NCI-H2196 treated with DMSO at 0.1 percent for 48 hours (cell line): ENCODE results near the gene TSHB.

Source experiments
- DNase-seq: peaks from one replicate; lab custom pipeline; 2025; ENCODE audit not compliant: unreplicated experiment; lab: John Stamatoyannopoulos, UW

Gene TSHB

DNA sequence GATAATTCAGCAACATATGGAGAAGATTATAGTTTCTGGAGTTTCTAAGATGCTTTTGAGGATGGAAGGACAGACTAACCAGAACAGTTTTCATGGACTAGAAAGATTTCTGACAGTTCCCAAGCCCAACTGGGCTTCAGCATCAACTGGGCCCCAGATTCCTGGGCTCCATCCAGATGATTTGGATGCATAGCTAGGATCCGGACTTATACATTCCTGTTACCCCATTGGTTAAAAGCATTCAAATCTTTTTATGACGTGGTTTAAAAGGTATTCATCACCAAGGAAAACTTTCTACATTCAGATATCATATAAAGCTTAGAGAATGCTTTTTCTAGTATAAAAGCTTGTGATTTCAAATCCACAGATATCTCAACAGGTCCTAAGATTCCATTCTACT is 29.7 kb downstream of the TSHB start:
- DNase-seq, result no peak

GRCh38 chr1:115060501-115060900 is 30.9 kb downstream of the TSHB start:
- no peak for DNase-seq

- DNase-seq, result no peak
Measured at GRCh38 chr1:115062542-115063004, 32.9 kb downstream of the TSHB start.

- no peak for DNase-seq
Measured at GRCh38 chr1:115063228-115063901, 33.7 kb downstream of the TSHB start.

DNA sequence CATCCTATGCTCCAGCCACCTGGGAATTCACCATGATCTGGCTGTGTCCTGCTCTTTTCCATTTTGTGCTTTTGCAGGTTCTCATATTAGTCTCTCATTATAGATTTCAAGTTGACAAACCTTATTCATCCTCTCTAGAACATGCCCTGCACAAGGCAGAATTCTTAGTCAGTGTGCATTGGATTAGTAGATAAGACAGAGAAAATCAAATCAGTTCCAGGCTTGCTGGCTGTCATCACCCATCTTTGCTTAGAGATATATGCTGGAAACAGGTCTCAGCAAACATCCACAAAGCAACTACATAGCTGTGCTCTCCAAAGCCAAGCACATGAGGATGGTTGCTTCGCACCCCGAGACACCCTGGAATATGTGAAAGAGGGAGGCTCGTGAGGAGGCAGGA is 34.8 kb downstream of the TSHB start:
- DNase-seq, result no peak

DNA sequence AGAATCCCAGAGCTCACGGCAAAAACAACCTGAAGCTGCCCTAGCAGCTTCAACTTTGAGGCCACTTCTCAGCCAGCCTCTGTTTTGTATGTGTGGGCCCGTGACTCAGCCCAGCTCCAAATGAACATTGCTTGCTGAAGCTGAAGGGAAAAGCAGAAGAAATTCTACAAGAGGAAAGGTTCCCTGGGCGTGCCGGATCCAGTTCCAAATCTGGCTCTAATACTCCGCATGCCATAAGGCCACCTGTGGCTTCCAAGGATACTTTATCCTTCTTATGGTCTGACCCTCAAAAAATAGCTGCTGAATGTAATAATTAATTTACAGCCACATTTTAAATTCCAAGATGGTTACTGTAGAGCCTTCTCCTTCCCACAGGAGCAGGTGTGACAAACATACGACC is 35.4 kb downstream of the TSHB start:
- DNase-seq, result no peak

DNA sequence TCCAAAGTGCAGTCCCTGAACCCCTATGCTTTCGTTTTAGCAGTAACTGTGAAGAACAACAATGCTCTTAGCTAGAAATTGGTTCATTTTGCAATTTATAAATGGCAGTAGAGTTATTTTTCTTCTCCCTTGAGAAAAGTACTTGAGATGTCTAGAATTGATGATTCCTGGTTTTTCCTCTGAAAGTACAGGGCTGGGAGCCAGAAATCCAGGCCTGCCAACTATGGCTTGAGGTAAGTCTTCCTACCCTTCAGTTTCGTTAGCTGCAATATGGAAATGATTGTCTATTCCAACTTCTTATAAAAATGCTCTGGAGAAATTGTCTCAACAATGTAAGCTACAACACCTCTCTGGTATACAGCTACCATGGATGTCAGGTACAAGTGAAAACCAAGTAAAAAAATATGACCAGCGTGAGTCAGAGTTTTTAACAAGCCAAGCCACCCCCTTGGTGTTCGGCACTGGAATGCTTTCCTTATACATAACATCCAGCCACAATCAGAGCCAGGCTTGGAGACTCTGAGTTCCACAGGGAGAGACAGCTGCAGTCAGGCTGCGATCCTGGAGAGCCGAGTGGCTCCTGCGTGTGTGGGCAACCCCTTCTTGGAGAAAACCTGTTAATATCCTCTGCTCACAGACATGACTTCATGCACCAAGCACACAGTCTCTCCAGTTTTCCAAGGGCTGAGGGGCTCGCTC is 37.7 kb downstream of the TSHB start:
- DNase-seq, result no peak

GRCh38 chr1:115068826-115069585 is 39.4 kb downstream of the TSHB start:
- DNase-seq, result no peak

DNA sequence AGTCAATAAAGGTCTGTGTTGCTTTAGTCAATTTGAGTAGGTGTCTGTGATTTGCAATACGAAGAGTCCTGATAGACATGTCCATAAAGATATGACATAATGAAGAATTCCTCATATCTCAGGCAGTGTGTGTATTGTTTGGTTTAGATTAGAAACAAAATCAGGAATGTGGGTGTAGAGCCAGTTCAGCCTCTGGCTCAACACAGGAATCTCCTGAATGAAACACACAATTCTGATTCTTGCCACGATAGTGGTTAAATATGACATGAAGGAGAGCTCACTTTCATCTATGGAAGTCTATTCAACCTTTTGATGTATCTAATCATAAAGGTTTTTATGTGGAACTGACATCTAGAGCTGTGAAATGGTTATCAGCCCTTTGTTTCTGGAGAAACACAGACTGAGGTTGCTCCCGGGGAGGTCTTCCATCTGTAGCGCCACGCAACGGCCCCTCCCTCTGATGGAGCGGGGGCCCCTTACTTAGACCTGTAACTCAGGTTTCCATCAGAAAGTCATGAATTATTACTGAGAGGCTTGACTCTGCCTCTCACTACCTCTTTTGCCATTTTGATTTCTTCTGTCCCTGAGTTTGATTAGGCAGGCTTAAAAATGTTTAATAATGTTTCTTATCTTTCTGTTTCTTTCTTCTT is 40.2 kb downstream of the TSHB start:
- DNase-seq, result no peak

GRCh38 chr1:115071012-115071664 is 41.5 kb downstream of the TSHB start:
- no peak for DNase-seq

DNA sequence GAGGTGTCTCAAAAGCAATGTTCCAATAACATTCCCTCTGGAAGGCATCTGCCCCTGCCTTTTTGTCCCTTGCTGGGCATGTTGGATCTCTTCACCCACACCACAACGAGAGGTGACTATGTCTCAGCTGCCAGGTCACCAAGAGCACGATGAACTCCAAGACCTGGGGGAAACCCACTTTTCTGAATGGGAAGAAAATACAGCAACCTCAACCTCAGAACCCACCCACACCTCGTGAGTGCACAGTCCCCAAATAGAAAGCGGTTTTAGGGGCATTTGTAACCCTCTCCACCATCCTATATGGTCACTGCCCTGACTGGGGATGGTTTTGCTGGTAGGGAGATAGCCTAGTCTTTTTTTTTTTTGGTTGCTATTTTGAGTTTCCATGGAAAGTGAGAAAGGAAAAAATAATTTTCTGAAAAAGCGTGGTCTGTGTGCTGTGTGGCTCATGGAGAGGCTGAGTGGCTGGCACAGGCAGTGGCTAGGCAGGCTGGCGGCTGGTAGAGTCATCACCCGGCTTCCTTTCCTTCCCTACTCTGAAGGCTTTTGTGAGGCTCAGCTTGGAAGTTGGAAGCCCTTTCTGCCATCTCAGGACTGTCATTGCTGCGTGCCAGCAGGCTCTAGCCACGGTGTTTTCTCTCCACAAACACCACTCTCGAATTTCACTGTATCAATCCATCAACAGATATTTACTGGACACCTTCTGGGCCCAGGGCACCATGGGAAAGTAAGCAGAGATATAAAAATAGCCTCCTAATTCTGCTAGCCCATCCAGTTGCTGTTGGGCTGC is 43.9 kb downstream of the TSHB start:
- no peak for DNase-seq

DNA sequence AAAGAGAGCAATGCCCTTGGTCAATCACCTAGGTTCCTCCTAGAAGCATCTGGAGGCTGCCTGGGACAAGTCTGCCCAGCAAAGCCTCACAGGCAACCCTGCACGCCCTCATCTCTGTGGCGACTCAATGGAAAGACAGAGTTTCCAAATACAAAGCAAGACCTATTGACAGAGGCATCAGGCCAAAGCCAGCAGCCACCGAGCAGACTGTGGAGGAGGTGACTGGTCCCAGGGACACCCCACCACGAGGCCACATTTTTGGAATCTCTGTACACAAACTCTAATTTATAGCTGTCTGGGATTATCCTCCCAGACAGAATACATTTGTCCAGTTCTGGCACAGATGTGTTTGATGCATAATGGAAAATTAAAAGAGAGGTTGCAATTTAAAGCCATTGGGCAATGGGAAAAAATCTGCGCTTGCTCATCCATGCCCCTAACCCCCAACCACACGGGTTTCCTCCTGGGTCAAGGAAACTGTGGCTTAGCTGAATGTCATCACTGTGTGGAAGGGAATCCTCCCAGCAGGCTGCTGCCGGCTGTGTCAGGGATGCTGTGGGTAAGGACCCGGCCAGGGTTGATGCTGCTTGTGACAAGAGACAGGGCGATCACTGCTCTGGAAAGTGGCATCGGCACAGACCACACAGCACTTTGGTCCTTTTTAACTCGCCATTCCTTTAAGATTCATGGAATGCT is 45.4 kb downstream of the TSHB start:
- no peak for DNase-seq

GRCh38 chr1:115076384-115076915 is 46.8 kb downstream of the TSHB start:
- no peak for DNase-seq

GRCh38 chr1:115077286-115077983 is 47.8 kb downstream of the TSHB start:
- DNase-seq, result no peak

GRCh38 chr1:115077984-115078330 is 48.3 kb downstream of the TSHB start:
- DNase-seq, result no peak

GRCh38 chr1:115078708-115079107 is 49.1 kb downstream of the TSHB start:
- DNase-seq, result no peak

- DNase-seq, result no peak
Measured at GRCh38 chr1:115082949-115083348, 53.3 kb downstream of the TSHB start.
